A549 (cell line): ENCODE results near the gene EMILIN1. TPM values are rescaled to one million over a fixed set of nuclear protein-coding genes. Genes with fewer than 3 reads are reported as not detected.

Experiments used
- ATAC-seq, 2 experiments: fragments of 200-7000 bp in 1 of 2; fragments of >200 bp in 1 of 2; cut with Nextera tagmentation in 1 of 2; cut with Tn5 transposase in 1 of 2; 3 replicates each; pipeline versions ENCODE4 v1.8.0 to v1.9.1; 2018 to 2020; ENCODE audit warnings: mild to moderate bottlenecking in 1 of 2, moderate library complexity in 1 of 2
- CTCF ChIA-PET: fragments of 300-600 bp; sonication (Branson Sonifier 250); formaldehyde crosslinking; extraction: SDS; loops from one replicate; lab custom pipeline; 2021; ENCODE audit warnings: antibody characterized with exemption, inconsistent platforms; lab: Yijun Ruan, JAX
- POLR2A ChIA-PET: fragments of 350-600 bp; formaldehyde crosslinking; extraction: SDS; loops from one replicate; lab custom pipeline; 2021; ENCODE audit warnings: antibody characterized with exemption, inconsistent platforms; lab: Yijun Ruan, JAX
- DNase-seq, 2 experiments: peaks; one replicate each; pipeline versions ENCODE4 v3.0.0 to v3.0.0-alpha.2; 2011 to 2016; ENCODE audit warnings: low read depth in 1 of 2, low spot score in 1 of 2
- FAIRE-seq: peaks from 2 replicates; lab custom pipeline; 2011; peaks lifted over from hg19 to GRCh38; lab: Jason Lieb, UNC
- H3K27ac ChIP-seq, 2 experiments: fragments of >200 bp; sonication (Bioruptor Twin); formaldehyde crosslinking; 3 replicates each; pipeline ENCODE4 v1.5.1; 2016 to 2017
- H3K4me1 ChIP-seq: fragments of >200 bp; sonication (Bioruptor Twin); formaldehyde crosslinking; 3 replicates; pipeline ENCODE4 v1.6.1; 2016
- H3K4me2 ChIP-seq: fragments of >200 bp; sonication (Bioruptor Twin); formaldehyde crosslinking; 3 replicates; pipeline ENCODE4 v1.6.1; 2016
- H3K4me3 ChIP-seq: fragments of >200 bp; sonication (Bioruptor Twin); formaldehyde crosslinking; 3 replicates; pipeline ENCODE4 v1.5.1; 2016
- H3K9me3 ChIP-seq: fragments of >200 bp; sonication (Bioruptor Twin); formaldehyde crosslinking; 3 replicates; pipeline ENCODE4 v1.6.1; 2016
- BHLHE40 ChIP-seq: IDR thresholded peaks from 2 replicates; pipeline ENCODE4 v1.6.1; 2012; ENCODE audit warnings: low read depth, low read length, inconsistent platforms
- CEBPB ChIP-seq, 2 experiments: fragments of >200 bp in 1 of 2; sonication (Bioruptor Twin) in 1 of 2; formaldehyde crosslinking in 1 of 2; IDR thresholded peaks; 2 replicates each; pipeline ENCODE4 v1.6.1; 2012 to 2016
- ESRRA ChIP-seq: fragments of 150-350 bp; IDR thresholded peaks from 2 replicates; pipeline ENCODE4 v1.6.1; 2014; ENCODE audit warnings: mild to moderate bottlenecking, low read length, borderline replicate concordance
- HDAC2 ChIP-seq: fragments of 200-600 bp; sonication (generic); IDR thresholded peaks from 2 replicates; pipeline ENCODE4 v1.6.1; 2016
- HEYL ChIP-seq: fragments of 250-450 bp; sonication (Bioruptor Pico); IDR thresholded peaks from 2 replicates; pipeline ENCODE4 v1.8.0; 2021; ENCODE audit warnings: mild to moderate bottlenecking, moderate library complexity
- HOXB13 ChIP-seq: fragments of 250-450 bp; sonication (Bioruptor Pico); IDR thresholded peaks from 2 replicates; pipeline ENCODE4 v1.5.0; 2020; ENCODE audit warnings: low read depth, mild to moderate bottlenecking, moderate library complexity
- JUNB ChIP-seq: fragments of >200 bp; sonication (Bioruptor Twin); formaldehyde crosslinking; IDR thresholded peaks from 2 replicates; pipeline ENCODE4 v1.6.1; 2016
- MAFK ChIP-seq: fragments of 450-650 bp; IDR thresholded peaks from 2 replicates; pipeline ENCODE4 v1.6.1; 2014; ENCODE audit not compliant: partially characterized antibody
- MYC ChIP-seq: IDR thresholded peaks from 2 replicates; pipeline ENCODE4 v1.6.1; 2012; ENCODE audit warnings: mild to moderate bottlenecking, inconsistent platforms, low read length, improper control_type of control experiment, borderline replicate concordance
- NFE2L2 ChIP-seq: fragments of 150-350 bp; conservative IDR thresholded peaks from 2 replicates; pipeline ENCODE4 v1.6.1; 2014; ENCODE audit warnings: low read length
- NPAS2 ChIP-seq: fragments of 250-450 bp; sonication (Bioruptor Pico); IDR thresholded peaks from 2 replicates; pipeline ENCODE4 v1.8.0; 2022; ENCODE audit warnings: mild to moderate bottlenecking, moderate library complexity, borderline replicate concordance
- NR3C1 ChIP-seq: fragments of >200 bp; sonication (Bioruptor Twin); formaldehyde crosslinking; IDR thresholded peaks from 3 replicates; pipeline ENCODE4 v1.6.1; 2017
- POLR2A ChIP-seq: IDR thresholded peaks from 2 replicates; pipeline ENCODE4 v1.6.1; 2012; ENCODE audit warnings: mild to moderate bottlenecking, low read length
- RAD21 ChIP-seq, 2 experiments: fragments of >200 bp in 1 of 2; sonication (Bioruptor Twin) in 1 of 2; formaldehyde crosslinking in 1 of 2; IDR thresholded peaks in 1 of 2; conservative IDR thresholded peaks in 1 of 2; 2 replicates in 1 of 2; 3 replicates in 1 of 2; pipeline ENCODE4 v1.6.1; 2012 to 2018; ENCODE audit warnings: inconsistent platforms in 1 of 2
- RCOR1 ChIP-seq: fragments of 150-350 bp; IDR thresholded peaks from 2 replicates; pipeline ENCODE4 v1.6.1; 2014; ENCODE audit warnings: antibody characterized with exemption, low read length, low read depth
- RNF2 ChIP-seq: fragments of 200-600 bp; sonication (generic); IDR thresholded peaks from 2 replicates; pipeline ENCODE4 v1.6.1; 2016; ENCODE audit warnings: low read depth, mild to moderate bottlenecking, antibody characterized with exemption, moderate library complexity, borderline replicate concordance
- SREBF2 ChIP-seq: fragments of 450-650 bp; IDR thresholded peaks from 2 replicates; pipeline ENCODE4 v1.6.1; 2014; ENCODE audit warnings: mild to moderate bottlenecking, moderate library complexity
- ZSCAN20 ChIP-seq: fragments of 250-450 bp; sonication (Bioruptor Pico); IDR thresholded peaks from 2 replicates; pipeline ENCODE4 v1.8.0; 2022; ENCODE audit warnings: mild to moderate bottlenecking, moderate library complexity
- WGBS: methylation state at CpG from one replicate; pipeline ENCODE4 v1.1.6; 2017; ENCODE audit errors: missing lambda C conversion rate; 5-methylcytosine and 5-hydroxymethylcytosine counted together
- polyA plus RNA-seq, 4 experiments: library from polyadenylated mRNA; depleted of rRNA in 3 of 4; stranded (reverse); fragments of >200 nt; fragmentation: RNase III in 1 of 4; extraction: RNeasy Plus Mini Kit Qiagen cat#74134 plus additional on column Dnase treatment in 1 of 4; gene quantifications; 2 replicates in 3 of 4; 3 replicates in 1 of 4; pipeline ENCODE4 v1.2.3, GENCODE V29; 2011 to 2017
- TF ChIP-seq, protein P1 (sequence below): fragments of 200-600 bp; sonication (generic); IDR thresholded peaks from 2 replicates; pipeline ENCODE4 v1.6.1; 2016; ENCODE audit warnings: antibody characterized with exemption, mild to moderate bottlenecking, moderate library complexity
- TF ChIP-seq, protein P2 (sequence below): IDR thresholded peaks from 2 replicates; pipeline ENCODE4 v1.6.1; 2012

EMILIN1 gene
- polyA plus RNA-seq, 2 of the 4 experiments (the other 2 are of a cell fraction), result 0.13 to 0.49 TPM

DNA sequence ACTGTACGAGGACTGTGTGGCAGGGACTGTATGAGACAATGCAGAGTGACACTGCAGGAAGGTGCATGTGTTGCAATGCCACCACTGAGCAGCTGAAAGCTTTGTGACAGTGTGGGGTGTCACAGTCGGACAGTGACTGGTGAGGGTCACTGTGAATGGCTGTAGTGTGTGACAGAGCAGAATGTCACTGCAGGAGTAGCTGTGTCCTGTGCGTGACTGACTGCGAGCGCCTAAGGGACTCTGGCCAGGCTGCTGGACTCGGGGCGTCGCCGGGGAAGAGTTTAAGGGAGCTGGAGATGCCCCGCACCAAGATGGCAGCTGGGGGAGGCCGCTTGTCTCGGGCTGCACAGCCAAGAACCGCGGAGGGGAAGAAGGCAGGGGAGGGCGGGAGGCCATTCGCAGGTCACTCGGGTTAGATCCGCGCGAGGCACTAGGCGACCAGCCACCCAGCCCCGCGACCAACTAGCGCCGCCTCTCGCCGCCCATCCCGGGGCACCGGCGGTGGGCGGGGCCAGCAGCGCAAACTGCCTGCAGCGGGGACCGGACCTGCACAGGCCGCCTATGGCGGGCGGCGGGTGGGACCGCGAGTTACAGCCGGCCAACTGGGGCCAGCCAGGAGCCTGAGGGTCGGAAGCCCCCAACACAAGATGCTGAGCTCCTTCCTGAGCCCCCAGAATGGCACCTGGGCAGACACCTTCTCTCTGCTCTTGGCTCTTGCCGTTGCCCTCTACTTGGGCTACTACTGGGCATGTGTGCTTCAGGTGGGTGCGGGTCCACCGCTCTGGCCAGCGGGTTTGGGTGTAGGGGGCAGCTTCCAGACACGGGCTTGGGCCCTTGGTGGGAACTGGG is 45.1 kb downstream of the EMILIN1 start, which contains the start of gene ABHD1 (continued):
- TF ChIP-seq NPAS2 (CRISPR knock-in tag) (no peak), RCOR1 (no peak)

DNA sequence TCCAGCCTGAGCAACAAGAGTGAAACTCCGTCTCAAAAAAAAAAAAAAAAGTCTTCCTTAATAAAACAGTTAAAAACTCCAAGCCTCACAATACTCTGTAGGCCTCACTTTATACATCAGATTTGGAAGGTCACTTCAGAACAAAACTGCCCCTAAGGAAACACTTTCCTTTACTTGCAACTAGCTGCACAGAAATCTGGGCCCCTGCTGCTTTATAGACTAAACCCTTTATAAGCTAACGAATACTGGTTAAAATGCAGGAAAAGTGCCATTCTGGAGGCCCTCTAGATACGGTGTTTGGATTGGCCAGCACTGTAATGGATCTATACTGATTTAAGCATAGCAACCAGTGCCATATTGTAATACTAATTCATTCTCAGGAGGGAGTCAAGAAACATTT is 46.7 kb downstream of the EMILIN1 start:
- 90% methylated on average over 3 of the region's 3 CpGs for WGBS
- POLR2A ChIA-PET, result interaction anchor here (0.7 kb wide), 2 partner anchors 9 to 17 kb away, joined by 3 to 6 read pairs; no protein-coding TSS in a partner anchor
- DNase-seq (no peak), ATAC-seq (no peak), FAIRE-seq (no peak)
- Histone ChIP-seq H3K9me3 (no peaks in the 10 kb centered on the region), H3K4me3 (no peak overlapping the region), H3K4me2 (no peak overlapping the region)
- CTCF ChIA-PET, result interaction anchor here (0.6 to 2.9 kb wide), 10 partner anchors 8 to 320 kb away, joined by 3 to 25 read pairs (median 6); partner anchors contain the start of genes KHK, PREB and TRIM54
- TF ChIP-seq JUNB, result no peak
- TF ChIP-seq SREBF2, result no peak
- TF ChIP-seq HDAC2, result no peak
- no peak for TF ChIP-seq RCOR1
- no peak for TF ChIP-seq HEYL (CRISPR knock-in tag)
- no peak for TF ChIP-seq MAFK
- no peak for TF ChIP-seq ESRRA
- TF ChIP-seq CEBPB (IDR thresholded peaks at IDR 0.05), result no peak
- no peak for TF ChIP-seq BHLHE40
- TF ChIP-seq, all 56 proteins: peak for 0
- H3K27ac ChIP-seq, result no peak overlapping the region
- H3K4me1 ChIP-seq, result peaks cover 3% of the 10 kb centered on the region; the same call in 1 of the 3 replicates

DNA sequence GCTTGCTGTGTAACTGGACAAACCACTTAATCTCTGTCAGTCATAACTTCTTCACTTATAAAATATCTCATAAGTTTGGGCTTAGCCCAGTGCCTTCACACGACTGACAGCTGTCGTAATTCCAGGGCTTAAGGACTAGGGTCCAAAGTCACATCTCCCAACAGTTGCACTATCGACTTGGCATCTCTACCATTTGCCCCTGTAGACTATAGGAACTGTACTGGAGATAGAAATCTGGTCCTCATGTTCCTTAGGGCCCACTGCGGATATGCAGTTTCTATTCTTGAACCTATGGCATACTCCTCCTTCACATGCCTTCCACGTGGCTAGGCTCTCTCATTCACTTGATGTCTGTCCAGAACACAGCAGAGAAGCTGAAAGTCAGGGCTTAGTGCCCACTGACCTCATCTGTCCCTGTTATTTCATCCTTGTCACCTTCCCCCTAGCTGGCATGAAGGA is 47.9 kb downstream of the EMILIN1 start:
- Histone ChIP-seq H3K4me1 (peaks cover 3% of the 10 kb centered on the region; the same call in 1 of the 3 replicates), H3K4me2 (no peak overlapping the region), H3K27ac (no peak overlapping the region)
- FAIRE-seq (no peak), DNase-seq (no peak), ATAC-seq (no peak)
- POLR2A ChIA-PET, result no interaction called here
- WGBS, result 58% methylated on average over 5 of the region's 5 CpGs
- no peak for TF ChIP-seq RAD21 (conservative IDR thresholded peaks at IDR 0.05 in 1 of 2, IDR thresholded peaks at IDR 0.05 in 1 of 2)
- TF ChIP-seq ZSCAN20 (CRISPR knock-in tag), result no peak
- no peak for TF ChIP-seq NR3C1
- TF ChIP-seq POLR2A, result no peak
- no peak for TF ChIP-seq RNF2
- no peak for TF ChIP-seq HOXB13 (CRISPR knock-in tag)
- TF ChIP-seq, protein P1, sequence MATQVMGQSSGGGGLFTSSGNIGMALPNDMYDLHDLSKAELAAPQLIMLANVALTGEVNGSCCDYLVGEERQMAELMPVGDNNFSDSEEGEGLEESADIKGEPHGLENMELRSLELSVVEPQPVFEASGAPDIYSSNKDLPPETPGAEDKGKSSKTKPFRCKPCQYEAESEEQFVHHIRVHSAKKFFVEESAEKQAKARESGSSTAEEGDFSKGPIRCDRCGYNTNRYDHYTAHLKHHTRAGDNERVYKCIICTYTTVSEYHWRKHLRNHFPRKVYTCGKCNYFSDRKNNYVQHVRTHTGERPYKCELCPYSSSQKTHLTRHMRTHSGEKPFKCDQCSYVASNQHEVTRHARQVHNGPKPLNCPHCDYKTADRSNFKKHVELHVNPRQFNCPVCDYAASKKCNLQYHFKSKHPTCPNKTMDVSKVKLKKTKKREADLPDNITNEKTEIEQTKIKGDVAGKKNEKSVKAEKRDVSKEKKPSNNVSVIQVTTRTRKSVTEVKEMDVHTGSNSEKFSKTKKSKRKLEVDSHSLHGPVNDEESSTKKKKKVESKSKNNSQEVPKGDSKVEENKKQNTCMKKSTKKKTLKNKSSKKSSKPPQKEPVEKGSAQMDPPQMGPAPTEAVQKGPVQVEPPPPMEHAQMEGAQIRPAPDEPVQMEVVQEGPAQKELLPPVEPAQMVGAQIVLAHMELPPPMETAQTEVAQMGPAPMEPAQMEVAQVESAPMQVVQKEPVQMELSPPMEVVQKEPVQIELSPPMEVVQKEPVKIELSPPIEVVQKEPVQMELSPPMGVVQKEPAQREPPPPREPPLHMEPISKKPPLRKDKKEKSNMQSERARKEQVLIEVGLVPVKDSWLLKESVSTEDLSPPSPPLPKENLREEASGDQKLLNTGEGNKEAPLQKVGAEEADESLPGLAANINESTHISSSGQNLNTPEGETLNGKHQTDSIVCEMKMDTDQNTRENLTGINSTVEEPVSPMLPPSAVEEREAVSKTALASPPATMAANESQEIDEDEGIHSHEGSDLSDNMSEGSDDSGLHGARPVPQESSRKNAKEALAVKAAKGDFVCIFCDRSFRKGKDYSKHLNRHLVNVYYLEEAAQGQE, result no peak
- TF ChIP-seq MYC, result no peak
- TF ChIP-seq RCOR1, result no peak
- TF ChIP-seq, protein P2, sequence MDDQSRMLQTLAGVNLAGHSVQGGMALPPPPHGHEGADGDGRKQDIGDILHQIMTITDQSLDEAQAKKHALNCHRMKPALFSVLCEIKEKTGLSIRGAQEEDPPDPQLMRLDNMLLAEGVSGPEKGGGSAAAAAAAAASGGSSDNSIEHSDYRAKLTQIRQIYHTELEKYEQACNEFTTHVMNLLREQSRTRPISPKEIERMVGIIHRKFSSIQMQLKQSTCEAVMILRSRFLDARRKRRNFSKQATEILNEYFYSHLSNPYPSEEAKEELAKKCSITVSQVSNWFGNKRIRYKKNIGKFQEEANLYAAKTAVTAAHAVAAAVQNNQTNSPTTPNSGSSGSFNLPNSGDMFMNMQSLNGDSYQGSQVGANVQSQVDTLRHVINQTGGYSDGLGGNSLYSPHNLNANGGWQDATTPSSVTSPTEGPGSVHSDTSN, result no peak
- no peak for TF ChIP-seq NFE2L2
- TF ChIP-seq, all 56 proteins: peak for 0
- CTCF ChIA-PET, result interaction anchor here (0.5 to 1.7 kb wide), 3 partner anchors 18 to 28 kb away, joined by 3 to 8 read pairs (median 4); no protein-coding TSS in a partner anchor
- H3K4me3 ChIP-seq, result no peak overlapping the region
- no peaks in the 10 kb centered on the region for H3K9me3 ChIP-seq
